ENCODE measurements around the gene SDCCAG8. TPM values are rescaled to one million over a fixed set of nuclear protein-coding genes. Genes with fewer than 3 reads are reported as not detected.

Gene SDCCAG8
- total RNA-seq, 1 experiment from 2014 or later: 14.0 TPM

DNA sequence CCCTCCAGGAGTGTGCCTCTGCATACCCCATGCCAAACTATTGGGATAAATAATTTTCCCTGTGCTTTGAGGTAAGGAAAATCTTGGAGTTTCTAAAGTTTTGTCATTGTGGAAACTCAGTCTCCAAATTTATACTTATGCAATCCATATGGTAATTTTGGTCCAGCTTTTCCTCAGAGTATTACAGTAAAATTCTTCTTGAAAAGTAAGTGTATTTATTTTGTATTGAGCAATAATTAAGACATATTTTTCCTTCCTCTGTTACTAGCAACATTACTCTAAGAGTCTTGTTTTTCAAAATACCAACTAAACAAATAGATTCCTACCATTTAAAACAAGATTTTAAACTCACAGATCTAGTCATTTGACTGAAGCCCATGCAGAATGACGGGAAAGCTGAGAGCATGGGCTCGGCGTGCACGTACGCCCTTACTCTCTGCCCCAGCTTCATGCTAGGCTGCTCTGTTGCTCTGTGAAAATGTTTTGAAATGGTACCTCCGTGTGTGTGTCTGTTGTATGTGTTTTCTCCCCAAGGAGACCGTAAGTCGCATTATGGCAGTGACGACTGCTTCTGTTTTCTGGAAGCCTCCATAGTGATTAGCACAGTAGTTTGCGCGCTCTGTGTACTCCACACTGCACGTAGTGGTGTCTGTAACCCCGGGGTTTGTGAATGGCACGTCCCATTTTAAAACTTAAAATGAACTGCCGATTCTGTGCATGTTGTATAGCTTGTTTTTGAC, 165.3 kb downstream of the SDCCAG8 start:
- intact Hi-C loops (cut with micrococcal nuclease; ENCODE audit: unreplicated experiment) (no loop called here), in situ Hi-C loops (cut with HindIII; ENCODE audit: low pct_unique_long_range_greater_than_20kb, low sequenced_read_pairs) (no loop called here)
- BruUV-seq (replicated peaks): no TSS peak
- peak; percentile 92 for ATAC-seq
- no peaks in the 10 kb centered on the region; the same call in 1 of the 2 replicates for H3K36me3 ChIP-seq (ENCODE audit: control insufficient read depth, insufficient read depth, low read length)
- no peak for DNase-seq (ENCODE audit: low read depth, low spot score)
- H3K27me3 ChIP-seq (ENCODE audit: control insufficient read depth, insufficient read depth, low read length): no peaks in the 10 kb centered on the region
- H3K4me1 ChIP-seq (ENCODE audit: control insufficient read depth, insufficient read depth, low read length): peaks cover 7% of the 10 kb centered on the region
- ChIA-PET CTCF (no interaction called here), POLR2A (no interaction called here)
- no peak for TF ChIP-seq POLR2AphosphoS5 (IDR thresholded peaks at IDR 0.05; ENCODE audit: low read depth, low read length)
- TF ChIP-seq, protein P1, sequence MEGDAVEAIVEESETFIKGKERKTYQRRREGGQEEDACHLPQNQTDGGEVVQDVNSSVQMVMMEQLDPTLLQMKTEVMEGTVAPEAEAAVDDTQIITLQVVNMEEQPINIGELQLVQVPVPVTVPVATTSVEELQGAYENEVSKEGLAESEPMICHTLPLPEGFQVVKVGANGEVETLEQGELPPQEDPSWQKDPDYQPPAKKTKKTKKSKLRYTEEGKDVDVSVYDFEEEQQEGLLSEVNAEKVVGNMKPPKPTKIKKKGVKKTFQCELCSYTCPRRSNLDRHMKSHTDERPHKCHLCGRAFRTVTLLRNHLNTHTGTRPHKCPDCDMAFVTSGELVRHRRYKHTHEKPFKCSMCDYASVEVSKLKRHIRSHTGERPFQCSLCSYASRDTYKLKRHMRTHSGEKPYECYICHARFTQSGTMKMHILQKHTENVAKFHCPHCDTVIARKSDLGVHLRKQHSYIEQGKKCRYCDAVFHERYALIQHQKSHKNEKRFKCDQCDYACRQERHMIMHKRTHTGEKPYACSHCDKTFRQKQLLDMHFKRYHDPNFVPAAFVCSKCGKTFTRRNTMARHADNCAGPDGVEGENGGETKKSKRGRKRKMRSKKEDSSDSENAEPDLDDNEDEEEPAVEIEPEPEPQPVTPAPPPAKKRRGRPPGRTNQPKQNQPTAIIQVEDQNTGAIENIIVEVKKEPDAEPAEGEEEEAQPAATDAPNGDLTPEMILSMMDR (IDR thresholded peaks at IDR 0.05): no peak
- TF ChIP-seq TCF7L2 (IDR thresholded peaks at IDR 0.05; ENCODE audit: low read depth, low read length): no peak
- TF ChIP-seq SIN3A (IDR thresholded peaks at IDR 0.05; ENCODE audit: borderline replicate concordance, insufficient read depth, low read depth, low read length): no peak
- TF ChIP-seq, protein P2, sequence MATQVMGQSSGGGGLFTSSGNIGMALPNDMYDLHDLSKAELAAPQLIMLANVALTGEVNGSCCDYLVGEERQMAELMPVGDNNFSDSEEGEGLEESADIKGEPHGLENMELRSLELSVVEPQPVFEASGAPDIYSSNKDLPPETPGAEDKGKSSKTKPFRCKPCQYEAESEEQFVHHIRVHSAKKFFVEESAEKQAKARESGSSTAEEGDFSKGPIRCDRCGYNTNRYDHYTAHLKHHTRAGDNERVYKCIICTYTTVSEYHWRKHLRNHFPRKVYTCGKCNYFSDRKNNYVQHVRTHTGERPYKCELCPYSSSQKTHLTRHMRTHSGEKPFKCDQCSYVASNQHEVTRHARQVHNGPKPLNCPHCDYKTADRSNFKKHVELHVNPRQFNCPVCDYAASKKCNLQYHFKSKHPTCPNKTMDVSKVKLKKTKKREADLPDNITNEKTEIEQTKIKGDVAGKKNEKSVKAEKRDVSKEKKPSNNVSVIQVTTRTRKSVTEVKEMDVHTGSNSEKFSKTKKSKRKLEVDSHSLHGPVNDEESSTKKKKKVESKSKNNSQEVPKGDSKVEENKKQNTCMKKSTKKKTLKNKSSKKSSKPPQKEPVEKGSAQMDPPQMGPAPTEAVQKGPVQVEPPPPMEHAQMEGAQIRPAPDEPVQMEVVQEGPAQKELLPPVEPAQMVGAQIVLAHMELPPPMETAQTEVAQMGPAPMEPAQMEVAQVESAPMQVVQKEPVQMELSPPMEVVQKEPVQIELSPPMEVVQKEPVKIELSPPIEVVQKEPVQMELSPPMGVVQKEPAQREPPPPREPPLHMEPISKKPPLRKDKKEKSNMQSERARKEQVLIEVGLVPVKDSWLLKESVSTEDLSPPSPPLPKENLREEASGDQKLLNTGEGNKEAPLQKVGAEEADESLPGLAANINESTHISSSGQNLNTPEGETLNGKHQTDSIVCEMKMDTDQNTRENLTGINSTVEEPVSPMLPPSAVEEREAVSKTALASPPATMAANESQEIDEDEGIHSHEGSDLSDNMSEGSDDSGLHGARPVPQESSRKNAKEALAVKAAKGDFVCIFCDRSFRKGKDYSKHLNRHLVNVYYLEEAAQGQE (IDR thresholded peaks at IDR 0.05; ENCODE audit: insufficient read depth in 1 of 2, low read depth in 2 of 2, low read length in 1 of 2): no peak
- H3K4me3 ChIP-seq (ENCODE audit: low read depth in 2 of 2, low read length in 2 of 2): peak overlapping the region; percentile 37 to 42
- peak overlapping the region; percentile 59 for H3K27ac ChIP-seq (ENCODE audit: low read length)
- H3K9me3 ChIP-seq (ENCODE audit: control insufficient read depth, insufficient read depth, low read depth, low read length): no peaks in the 10 kb centered on the region

DNA sequence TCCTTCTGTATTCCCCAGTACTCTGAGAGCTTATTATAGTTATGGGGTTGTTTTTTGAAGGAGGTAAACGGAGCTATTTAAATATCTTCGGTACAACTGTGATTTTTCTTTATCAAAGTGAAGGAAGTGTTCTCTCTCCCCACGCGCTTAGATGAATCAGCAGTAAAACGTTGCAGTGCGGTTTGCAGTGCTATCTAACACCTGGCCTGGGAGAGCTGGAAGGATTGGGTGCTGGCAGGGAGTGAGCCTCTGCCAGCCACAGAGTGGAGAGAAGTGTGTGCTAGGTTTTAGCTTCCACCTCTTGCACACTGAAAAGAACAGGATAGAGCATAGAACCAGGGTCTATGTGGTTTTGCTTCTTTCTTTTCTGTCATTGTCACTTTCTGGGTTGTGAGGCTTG, 165.9 kb downstream of the SDCCAG8 start:
- BruUV-seq (replicated peaks): no TSS peak

More for the DNA sequence above, 165.9 kb downstream of the SDCCAG8 start:
- DNase-seq (ENCODE audit: low read depth, low spot score) (no peak), ATAC-seq (peak; percentile 98)
- intact Hi-C loops (cut with micrococcal nuclease; ENCODE audit: unreplicated experiment) (no loop called here), in situ Hi-C loops (cut with HindIII; ENCODE audit: low pct_unique_long_range_greater_than_20kb, low sequenced_read_pairs) (no loop called here)
- Histone ChIP-seq H3K4me1 (ENCODE audit: control insufficient read depth, insufficient read depth, low read length) (peaks cover 7% of the 10 kb centered on the region), H3K9me3 (ENCODE audit: control insufficient read depth, insufficient read depth, low read depth, low read length) (no peaks in the 10 kb centered on the region), H3K27me3 (ENCODE audit: control insufficient read depth, insufficient read depth, low read length) (no peaks in the 10 kb centered on the region), H3K27ac (ENCODE audit: low read length) (peak overlapping the region; percentile 59), H3K4me3 (ENCODE audit: low read depth in 2 of 2, low read length in 2 of 2) (peak overlapping the region; percentile 37 to 42), H3K36me3 (ENCODE audit: control insufficient read depth, insufficient read depth, low read length) (no peaks in the 10 kb centered on the region; the same call in 1 of the 2 replicates)
- ChIA-PET POLR2A (no interaction called here), CTCF (no interaction called here)
- TF ChIP-seq TCF7L2 (IDR thresholded peaks at IDR 0.05; ENCODE audit: low read depth, low read length): no peak; the same call in 1 of the 2 replicates
- TF ChIP-seq, protein P2 (IDR thresholded peaks at IDR 0.05; ENCODE audit: insufficient read depth in 1 of 2, low read depth in 2 of 2, low read length in 1 of 2): no peak
- TF ChIP-seq, protein P1 (IDR thresholded peaks at IDR 0.05): no peak
- TF ChIP-seq POLR2AphosphoS5 (IDR thresholded peaks at IDR 0.05; ENCODE audit: low read depth, low read length): no peak
- TF ChIP-seq SIN3A (IDR thresholded peaks at IDR 0.05; ENCODE audit: borderline replicate concordance, insufficient read depth, low read depth, low read length): no peak
